Loucy (cell line): ENCODE measurements around the gene VSTM5.

Experiments used
- H2AFZ ChIP-seq: fragments of 200-600 bp; sonication (generic); 2 replicates; pipeline ENCODE4 v1.6.0; 2016; ENCODE audit warnings: antibody characterized with exemption, mild to moderate bottlenecking, low read length, moderate library complexity
- H3F3A ChIP-seq: fragments of 200-600 bp; 2 replicates; pipeline ENCODE4 v1.6.0; 2016; ENCODE audit warnings: antibody characterized with exemption, low read depth, mild to moderate bottlenecking
- H3K27me3 ChIP-seq: fragments of 200-600 bp; sonication (generic); 2 replicates; pipeline ENCODE4 v1.6.1; 2014; ENCODE audit warnings: low read length, mild to moderate bottlenecking; ENCODE audit not compliant: insufficient read depth, poor library complexity, severe bottlenecking
- H3K36me3 ChIP-seq: fragments of 200-600 bp; sonication (generic); 2 replicates; pipeline ENCODE4 v1.6.1; 2016; ENCODE audit warnings: low read length; ENCODE audit not compliant: insufficient read depth
- H3K4me1 ChIP-seq: fragments of 200-600 bp; sonication (generic); 2 replicates; pipeline ENCODE4 v1.5.1; 2014; ENCODE audit warnings: low read length, mild to moderate bottlenecking; ENCODE audit not compliant: insufficient read depth, poor library complexity, severe bottlenecking
- H3K4me2 ChIP-seq: fragments of 200-600 bp; sonication (generic); 2 replicates; pipeline ENCODE4 v1.6.0; 2014; ENCODE audit warnings: antibody characterized with exemption, low read length, low read depth, mild to moderate bottlenecking; ENCODE audit not compliant: poor library complexity, severe bottlenecking
- H3K4me3 ChIP-seq: fragments of 200-600 bp; sonication (generic); 2 replicates; pipeline ENCODE4 v1.5.1; 2014; ENCODE audit warnings: low read length, mild to moderate bottlenecking, mixed read lengths; ENCODE audit not compliant: poor library complexity, severe bottlenecking
- H3K79me2 ChIP-seq: fragments of 200-600 bp; sonication (generic); 2 replicates; pipeline ENCODE4 v1.6.1; 2014; ENCODE audit warnings: low read length; ENCODE audit not compliant: insufficient read depth
- H3K9ac ChIP-seq: fragments of 200-600 bp; sonication (generic); 2 replicates; pipeline ENCODE4 v1.6.0; 2014; ENCODE audit warnings: mild to moderate bottlenecking, low read depth, low read length, moderate library complexity; ENCODE audit not compliant: poor library complexity, severe bottlenecking
- H3K9me2 ChIP-seq: fragments of 200-600 bp; sonication (generic); replicated peaks from 2 replicates; pipeline ENCODE4 v1.6.1; 2016; ENCODE audit warnings: low read depth, low read length, mixed read lengths
- H3K9me3 ChIP-seq: fragments of 200-600 bp; sonication (generic); 2 replicates; pipeline ENCODE4 v1.6.1; 2014; ENCODE audit warnings: mild to moderate bottlenecking, antibody characterized with exemption, low read length, low read depth; ENCODE audit not compliant: insufficient read depth
- H4K20me1 ChIP-seq: fragments of 200-600 bp; sonication (generic); 2 replicates; pipeline ENCODE4 v1.6.0; 2014; ENCODE audit warnings: antibody characterized with exemption, low read length, mild to moderate bottlenecking; ENCODE audit not compliant: insufficient read depth, poor library complexity, severe bottlenecking
- EZH2phosphoT487 ChIP-seq: fragments of 200-600 bp; IDR thresholded peaks from 2 replicates; pipeline ENCODE4 v1.6.1; 2018; ENCODE audit warnings: antibody characterized with exemption, mild to moderate bottlenecking, moderate library complexity, borderline replicate concordance
- TF ChIP-seq, protein P1 (sequence below): fragments of 200-600 bp; sonication (generic); conservative IDR thresholded peaks from 2 replicates; pipeline ENCODE4 v1.5.1; 2014; ENCODE audit warnings: mild to moderate bottlenecking, antibody characterized with exemption, low read length

The VSTM5 gene

DNA sequence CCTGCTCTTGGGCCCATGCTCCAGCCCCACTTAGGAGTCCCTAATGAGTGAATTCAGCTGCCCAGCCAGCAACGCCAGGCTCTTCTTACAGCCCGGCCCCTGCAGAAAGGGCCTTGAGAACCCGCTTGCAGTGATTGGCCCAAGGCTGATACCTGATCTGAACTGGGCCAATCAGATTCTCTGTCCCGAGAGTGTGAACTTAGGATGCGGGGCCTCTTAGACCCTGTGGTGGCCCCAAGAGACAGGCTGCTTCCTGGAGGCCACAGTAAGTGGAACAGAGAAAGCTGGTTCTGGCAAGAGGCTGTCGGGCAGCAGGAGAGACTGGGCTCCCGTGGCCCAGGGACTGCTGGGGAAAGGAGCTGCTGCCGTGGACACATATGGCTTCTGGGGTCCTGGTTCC, 11.5 kb downstream of the VSTM5 start:
- no peaks in the 10 kb centered on the region for H4K20me1 ChIP-seq
- H2AFZ ChIP-seq: no peak overlapping the region
- TF ChIP-seq EZH2phosphoT487: no peak
- TF ChIP-seq, protein P1, sequence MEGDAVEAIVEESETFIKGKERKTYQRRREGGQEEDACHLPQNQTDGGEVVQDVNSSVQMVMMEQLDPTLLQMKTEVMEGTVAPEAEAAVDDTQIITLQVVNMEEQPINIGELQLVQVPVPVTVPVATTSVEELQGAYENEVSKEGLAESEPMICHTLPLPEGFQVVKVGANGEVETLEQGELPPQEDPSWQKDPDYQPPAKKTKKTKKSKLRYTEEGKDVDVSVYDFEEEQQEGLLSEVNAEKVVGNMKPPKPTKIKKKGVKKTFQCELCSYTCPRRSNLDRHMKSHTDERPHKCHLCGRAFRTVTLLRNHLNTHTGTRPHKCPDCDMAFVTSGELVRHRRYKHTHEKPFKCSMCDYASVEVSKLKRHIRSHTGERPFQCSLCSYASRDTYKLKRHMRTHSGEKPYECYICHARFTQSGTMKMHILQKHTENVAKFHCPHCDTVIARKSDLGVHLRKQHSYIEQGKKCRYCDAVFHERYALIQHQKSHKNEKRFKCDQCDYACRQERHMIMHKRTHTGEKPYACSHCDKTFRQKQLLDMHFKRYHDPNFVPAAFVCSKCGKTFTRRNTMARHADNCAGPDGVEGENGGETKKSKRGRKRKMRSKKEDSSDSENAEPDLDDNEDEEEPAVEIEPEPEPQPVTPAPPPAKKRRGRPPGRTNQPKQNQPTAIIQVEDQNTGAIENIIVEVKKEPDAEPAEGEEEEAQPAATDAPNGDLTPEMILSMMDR: no peak
- no peaks in the 10 kb centered on the region for H3K36me3 ChIP-seq
- no peaks in the 10 kb centered on the region for H3K27me3 ChIP-seq
- no peak overlapping the region for H3K4me3 ChIP-seq
- H3K4me2 ChIP-seq: no peak overlapping the region
- H3K9ac ChIP-seq: no peak overlapping the region
- H3K9me3 ChIP-seq: no peaks in the 10 kb centered on the region
- H3F3A ChIP-seq: no peaks in the 10 kb centered on the region
- H3K9me2 ChIP-seq: no peaks in the 10 kb centered on the region
- no peaks in the 10 kb centered on the region for H3K79me2 ChIP-seq
- H3K4me1 ChIP-seq: no peaks in the 10 kb centered on the region

- no peaks in the 10 kb centered on the region for H3K79me2 ChIP-seq
- H3K9me3 ChIP-seq: no peaks in the 10 kb centered on the region
- TF ChIP-seq, protein P1: no peak
- TF ChIP-seq EZH2phosphoT487: no peak
Measured at GRCh38 chr11:93832780-93833179, 17.6 kb downstream of the VSTM5 start.

DNA sequence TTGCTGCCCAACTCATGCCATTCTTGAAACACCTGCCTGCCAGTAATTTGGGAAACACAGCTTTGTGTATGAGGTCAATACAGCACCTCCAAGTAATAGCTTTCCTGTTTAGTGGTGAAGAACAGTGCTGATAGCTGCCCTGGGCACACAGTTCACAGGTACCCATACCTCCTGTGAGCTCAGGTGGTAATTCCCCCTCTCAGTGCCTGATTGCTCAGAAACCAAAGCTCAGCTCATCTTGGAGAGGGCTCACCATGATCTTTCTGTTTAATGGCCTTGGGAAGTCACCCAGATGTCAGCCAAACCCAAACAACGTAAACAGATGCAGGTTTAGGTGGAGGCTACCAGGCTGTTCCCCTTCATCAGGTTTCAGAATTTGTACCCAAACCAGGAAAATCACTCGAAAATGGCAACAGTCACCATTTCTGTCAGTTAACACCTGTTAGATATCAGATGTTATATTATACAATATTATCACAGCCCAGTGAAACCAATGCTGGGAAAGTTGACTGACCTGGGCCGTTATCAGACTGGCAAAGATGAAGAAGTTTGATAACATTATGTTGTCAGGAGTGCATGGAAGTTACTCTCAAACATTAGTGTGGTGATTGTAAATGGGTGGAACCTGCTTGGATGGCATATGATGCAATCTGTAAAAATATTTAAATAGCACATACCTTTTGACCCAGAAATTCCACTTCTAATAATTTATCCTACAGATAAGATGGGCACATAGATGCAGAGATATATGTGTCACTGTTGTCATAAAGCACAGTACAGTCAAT, 18.9 kb downstream of the VSTM5 start:
- H3K4me3 ChIP-seq: no peak overlapping the region

More at GRCh38 chr11:93832780-93833179, 17.6 kb downstream of the VSTM5 start:
- H3K36me3 ChIP-seq: no peaks in the 10 kb centered on the region
- H3K9ac ChIP-seq: no peak overlapping the region
- no peaks in the 10 kb centered on the region for H3K9me2 ChIP-seq
- no peak overlapping the region for H3K4me3 ChIP-seq
- no peaks in the 10 kb centered on the region for H3K27me3 ChIP-seq
- H3K4me1 ChIP-seq: no peaks in the 10 kb centered on the region
- no peak overlapping the region for H2AFZ ChIP-seq
- H4K20me1 ChIP-seq: no peaks in the 10 kb centered on the region
- no peaks in the 10 kb centered on the region for H3F3A ChIP-seq
- H3K4me2 ChIP-seq: no peak overlapping the region

More for the DNA sequence above, 18.9 kb downstream of the VSTM5 start:
- H2AFZ ChIP-seq: no peak overlapping the region
- no peaks in the 10 kb centered on the region for H3K36me3 ChIP-seq
- TF ChIP-seq, protein P1: no peak
- no peak for TF ChIP-seq EZH2phosphoT487
- no peaks in the 10 kb centered on the region for H3K9me2 ChIP-seq
- H3K9me3 ChIP-seq: no peaks in the 10 kb centered on the region
- no peaks in the 10 kb centered on the region for H3K27me3 ChIP-seq
- H3K9ac ChIP-seq: no peak overlapping the region
- no peaks in the 10 kb centered on the region for H3K4me1 ChIP-seq
- H3F3A ChIP-seq: no peaks in the 10 kb centered on the region
- no peaks in the 10 kb centered on the region for H3K79me2 ChIP-seq
- H4K20me1 ChIP-seq: no peaks in the 10 kb centered on the region
- H3K4me2 ChIP-seq: no peak overlapping the region
